Measurements from ENCODE around the gene UROD. TPM values are rescaled to one million over a fixed set of nuclear protein-coding genes. Genes with fewer than 3 reads are reported as not detected.

UROD gene
- total and polyA plus RNA-seq, 2 experiments from 2014 or later = 82.4 to 108 TPM

DNA sequence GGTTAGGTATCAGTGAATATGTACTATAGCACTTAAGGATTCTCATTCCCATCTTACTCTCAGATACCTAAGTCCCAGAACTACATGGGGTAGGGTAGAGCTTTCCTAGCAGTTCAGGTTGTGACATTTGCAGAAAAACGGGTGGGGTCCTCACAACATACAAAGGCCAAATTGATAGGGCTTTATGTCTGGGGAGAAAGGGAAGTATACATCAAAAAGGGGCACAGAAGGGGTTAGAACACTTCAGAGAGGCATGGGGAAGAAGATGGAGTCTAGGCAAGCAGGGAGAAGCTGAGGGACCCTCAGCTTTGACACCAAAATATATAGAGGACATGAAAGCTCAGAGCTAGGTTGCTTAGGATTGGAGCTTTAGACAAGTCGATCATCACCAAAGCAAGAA, 3.6 kb downstream of the UROD start:
- H3K9me3 Mint-ChIP-seq = no peaks in the 10 kb centered on the region
- H3K27me3 ChIP-seq (ENCODE audit: insufficient read depth) = no peaks in the 10 kb centered on the region
- TF ChIP-seq, protein P1, sequence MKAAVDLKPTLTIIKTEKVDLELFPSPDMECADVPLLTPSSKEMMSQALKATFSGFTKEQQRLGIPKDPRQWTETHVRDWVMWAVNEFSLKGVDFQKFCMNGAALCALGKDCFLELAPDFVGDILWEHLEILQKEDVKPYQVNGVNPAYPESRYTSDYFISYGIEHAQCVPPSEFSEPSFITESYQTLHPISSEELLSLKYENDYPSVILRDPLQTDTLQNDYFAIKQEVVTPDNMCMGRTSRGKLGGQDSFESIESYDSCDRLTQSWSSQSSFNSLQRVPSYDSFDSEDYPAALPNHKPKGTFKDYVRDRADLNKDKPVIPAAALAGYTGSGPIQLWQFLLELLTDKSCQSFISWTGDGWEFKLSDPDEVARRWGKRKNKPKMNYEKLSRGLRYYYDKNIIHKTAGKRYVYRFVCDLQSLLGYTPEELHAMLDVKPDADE (IDR thresholded peaks at IDR 0.05) = no peak
- TF ChIP-seq JUNB (IDR thresholded peaks at IDR 0.05; ENCODE audit: unreplicated experiment) (no peak), EZH2 (IDR thresholded peaks at IDR 0.05; ENCODE audit: low read depth, unreplicated experiment) (no peak), EZH2phosphoT487 (IDR thresholded peaks at IDR 0.05; ENCODE audit: unreplicated experiment) (no peak), NANOG (IDR thresholded peaks at IDR 0.05; ENCODE audit: borderline replicate concordance) (no peak), ZNF114 (CRISPR knock-in tag; IDR thresholded peaks at IDR 0.05) (no peak)
- no peaks in the 10 kb centered on the region for H3F3A ChIP-seq (replicated peaks; ENCODE audit: low read depth)
- H3K4me1 Mint-ChIP-seq = peaks cover 23% of the 10 kb centered on the region
- no peak for DNase-seq (ENCODE audit: low spot score)
- no peak overlapping the region for H3K4me3 ChIP-seq
- H4K20me1 ChIP-seq (replicated peaks; ENCODE audit: insufficient read depth) = no peaks in the 10 kb centered on the region
- H3K27me3 Mint-ChIP-seq (ENCODE audit: insufficient read depth, low read depth, poor library complexity) = peaks cover 13% of the 10 kb centered on the region
- H3K36me3 ChIP-seq (ENCODE audit: insufficient read depth) = no peaks in the 10 kb centered on the region
- peaks cover 12% of the 10 kb centered on the region; the same call in 1 of the 2 replicates for H3K79me2 ChIP-seq (replicated peaks; ENCODE audit: insufficient read depth)
- H3K4me2 ChIP-seq = no peak overlapping the region
- ATAC-seq = no peak
- H2AFZ ChIP-seq = no peak overlapping the region
- H3K4me3 Mint-ChIP-seq = no peak overlapping the region
- no peak overlapping the region for H3K27ac Mint-ChIP-seq
- H3K4me1 ChIP-seq (ENCODE audit: insufficient read depth) = peaks cover 12% of the 10 kb centered on the region
- H3K27ac ChIP-seq (ENCODE audit: low read depth) = no peak overlapping the region
- no peaks in the 10 kb centered on the region for H3K9me2 ChIP-seq (ENCODE audit: insufficient read depth)
- peaks cover 10% of the 10 kb centered on the region for H3K36me3 Mint-ChIP-seq (ENCODE audit: low read depth)

DNA sequence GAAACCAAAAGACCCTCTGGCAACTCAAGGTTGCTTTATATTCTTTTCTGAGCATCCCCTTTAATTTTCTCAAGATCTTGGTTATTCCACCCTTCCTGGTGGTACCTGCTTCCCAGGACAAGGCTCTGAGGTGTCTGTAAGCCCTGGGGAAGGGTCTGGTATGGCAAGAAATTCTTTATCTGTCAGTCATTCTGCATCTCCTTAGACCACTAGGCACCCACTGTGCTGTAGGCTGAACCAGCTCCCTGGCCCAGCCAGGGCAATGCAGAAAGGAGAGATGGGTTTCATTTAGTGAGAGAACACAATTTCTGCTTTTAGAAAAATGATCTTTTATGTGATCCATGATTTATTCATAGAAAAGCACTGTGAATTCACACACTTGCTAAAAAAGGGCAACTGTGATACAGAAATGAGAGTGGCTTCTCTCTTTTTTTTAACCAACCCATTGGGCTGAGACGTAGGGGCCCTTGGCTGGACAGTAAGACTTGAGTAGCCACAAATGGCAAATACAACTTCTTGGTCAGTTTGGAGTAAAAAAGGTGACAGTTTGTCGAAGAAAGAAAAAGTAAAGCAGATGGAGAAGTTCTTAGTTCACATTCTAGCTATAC, 4.1 kb downstream of the UROD start:
- ATAC-seq (no peak), DNase-seq (ENCODE audit: low spot score) (no peak)
- Histone ChIP-seq H3K4me3 (no peak overlapping the region), H3K27me3 (ENCODE audit: insufficient read depth) (no peaks in the 10 kb centered on the region), H3K4me1 (ENCODE audit: insufficient read depth) (peaks cover 12% of the 10 kb centered on the region), H3K79me2 (replicated peaks; ENCODE audit: insufficient read depth) (peaks cover 12% of the 10 kb centered on the region; the same call in 1 of the 2 replicates), H3K4me2 (no peak overlapping the region), H2AFZ (no peak overlapping the region), H3F3A (replicated peaks; ENCODE audit: low read depth) (no peaks in the 10 kb centered on the region), H4K20me1 (replicated peaks; ENCODE audit: insufficient read depth) (no peaks in the 10 kb centered on the region), H3K9me2 (ENCODE audit: insufficient read depth) (no peaks in the 10 kb centered on the region), H3K27ac (ENCODE audit: low read depth) (no peak overlapping the region), H3K36me3 (ENCODE audit: insufficient read depth) (no peaks in the 10 kb centered on the region)
- H3K36me3 Mint-ChIP-seq (ENCODE audit: low read depth) = peaks cover 10% of the 10 kb centered on the region
- H3K4me3 Mint-ChIP-seq = no peak overlapping the region
- H3K9me3 Mint-ChIP-seq = no peaks in the 10 kb centered on the region
- H3K27me3 Mint-ChIP-seq (ENCODE audit: insufficient read depth, low read depth, poor library complexity) = peaks cover 13% of the 10 kb centered on the region
- H3K27ac Mint-ChIP-seq = no peak overlapping the region
- H3K4me1 Mint-ChIP-seq = peaks cover 22% of the 10 kb centered on the region
- TF ChIP-seq ZNF114 (CRISPR knock-in tag; IDR thresholded peaks at IDR 0.05) (no peak), NANOG (IDR thresholded peaks at IDR 0.05; ENCODE audit: borderline replicate concordance) (no peak), EZH2 (IDR thresholded peaks at IDR 0.05; ENCODE audit: low read depth, unreplicated experiment) (no peak), EZH2phosphoT487 (IDR thresholded peaks at IDR 0.05; ENCODE audit: unreplicated experiment) (no peak)
- TF ChIP-seq, protein P2, sequence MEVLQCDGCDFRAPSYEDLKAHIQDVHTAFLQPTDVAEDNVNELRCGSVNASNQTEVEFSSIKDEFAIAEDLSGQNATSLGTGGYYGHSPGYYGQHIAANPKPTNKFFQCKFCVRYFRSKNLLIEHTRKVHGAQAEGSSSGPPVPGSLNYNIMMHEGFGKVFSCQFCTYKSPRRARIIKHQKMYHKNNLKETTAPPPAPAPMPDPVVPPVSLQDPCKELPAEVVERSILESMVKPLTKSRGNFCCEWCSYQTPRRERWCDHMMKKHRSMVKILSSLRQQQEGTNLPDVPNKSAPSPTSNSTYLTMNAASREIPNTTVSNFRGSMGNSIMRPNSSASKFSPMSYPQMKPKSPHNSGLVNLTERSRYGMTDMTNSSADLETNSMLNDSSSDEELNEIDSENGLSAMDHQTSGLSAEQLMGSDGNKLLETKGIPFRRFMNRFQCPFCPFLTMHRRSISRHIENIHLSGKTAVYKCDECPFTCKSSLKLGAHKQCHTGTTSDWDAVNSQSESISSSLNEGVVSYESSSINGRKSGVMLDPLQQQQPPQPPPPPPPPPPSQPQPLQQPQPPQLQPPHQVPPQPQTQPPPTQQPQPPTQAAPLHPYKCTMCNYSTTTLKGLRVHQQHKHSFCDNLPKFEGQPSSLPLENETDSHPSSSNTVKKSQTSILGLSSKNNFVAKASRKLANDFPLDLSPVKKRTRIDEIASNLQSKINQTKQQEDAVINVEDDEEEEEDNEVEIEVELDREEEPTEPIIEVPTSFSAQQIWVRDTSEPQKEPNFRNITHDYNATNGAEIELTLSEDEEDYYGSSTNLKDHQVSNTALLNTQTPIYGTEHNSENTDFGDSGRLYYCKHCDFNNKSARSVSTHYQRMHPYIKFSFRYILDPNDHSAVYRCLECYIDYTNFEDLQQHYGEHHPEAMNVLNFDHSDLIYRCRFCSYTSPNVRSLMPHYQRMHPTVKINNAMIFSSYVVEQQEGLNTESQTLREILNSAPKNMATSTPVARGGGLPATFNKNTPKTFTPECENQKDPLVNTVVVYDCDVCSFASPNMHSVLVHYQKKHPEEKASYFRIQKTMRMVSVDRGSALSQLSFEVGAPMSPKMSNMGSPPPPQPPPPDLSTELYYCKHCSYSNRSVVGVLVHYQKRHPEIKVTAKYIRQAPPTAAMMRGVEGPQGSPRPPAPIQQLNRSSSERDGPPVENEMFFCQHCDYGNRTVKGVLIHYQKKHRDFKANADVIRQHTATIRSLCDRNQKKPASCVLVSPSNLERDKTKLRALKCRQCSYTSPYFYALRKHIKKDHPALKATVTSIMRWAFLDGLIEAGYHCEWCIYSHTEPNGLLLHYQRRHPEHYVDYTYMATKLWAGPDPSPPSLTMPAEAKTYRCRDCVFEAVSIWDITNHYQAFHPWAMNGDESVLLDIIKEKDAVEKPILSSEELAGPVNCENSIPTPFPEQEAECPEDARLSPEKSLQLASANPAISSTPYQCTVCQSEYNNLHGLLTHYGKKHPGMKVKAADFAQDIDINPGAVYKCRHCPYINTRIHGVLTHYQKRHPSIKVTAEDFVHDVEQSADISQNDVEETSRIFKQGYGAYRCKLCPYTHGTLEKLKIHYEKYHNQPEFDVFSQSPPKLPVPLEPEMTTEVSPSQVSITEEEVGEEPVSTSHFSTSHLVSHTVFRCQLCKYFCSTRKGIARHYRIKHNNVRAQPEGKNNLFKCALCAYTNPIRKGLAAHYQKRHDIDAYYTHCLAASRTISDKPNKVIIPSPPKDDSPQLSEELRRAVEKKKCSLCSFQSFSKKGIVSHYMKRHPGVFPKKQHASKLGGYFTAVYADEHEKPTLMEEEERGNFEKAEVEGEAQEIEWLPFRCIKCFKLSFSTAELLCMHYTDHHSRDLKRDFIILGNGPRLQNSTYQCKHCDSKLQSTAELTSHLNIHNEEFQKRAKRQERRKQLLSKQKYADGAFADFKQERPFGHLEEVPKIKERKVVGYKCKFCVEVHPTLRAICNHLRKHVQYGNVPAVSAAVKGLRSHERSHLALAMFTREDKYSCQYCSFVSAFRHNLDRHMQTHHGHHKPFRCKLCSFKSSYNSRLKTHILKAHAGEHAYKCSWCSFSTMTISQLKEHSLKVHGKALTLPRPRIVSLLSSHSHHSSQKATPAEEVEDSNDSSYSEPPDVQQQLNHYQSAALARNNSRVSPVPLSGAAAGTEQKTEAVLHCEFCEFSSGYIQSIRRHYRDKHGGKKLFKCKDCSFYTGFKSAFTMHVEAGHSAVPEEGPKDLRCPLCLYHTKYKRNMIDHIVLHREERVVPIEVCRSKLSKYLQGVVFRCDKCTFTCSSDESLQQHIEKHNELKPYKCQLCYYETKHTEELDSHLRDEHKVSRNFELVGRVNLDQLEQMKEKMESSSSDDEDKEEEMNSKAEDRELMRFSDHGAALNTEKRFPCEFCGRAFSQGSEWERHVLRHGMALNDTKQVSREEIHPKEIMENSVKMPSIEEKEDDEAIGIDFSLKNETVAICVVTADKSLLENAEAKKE (CRISPR knock-in tag; IDR thresholded peaks at IDR 0.05) = no peak
- TF ChIP-seq, protein P1 (IDR thresholded peaks at IDR 0.05) = no peak
- TF ChIP-seq, protein P3, sequence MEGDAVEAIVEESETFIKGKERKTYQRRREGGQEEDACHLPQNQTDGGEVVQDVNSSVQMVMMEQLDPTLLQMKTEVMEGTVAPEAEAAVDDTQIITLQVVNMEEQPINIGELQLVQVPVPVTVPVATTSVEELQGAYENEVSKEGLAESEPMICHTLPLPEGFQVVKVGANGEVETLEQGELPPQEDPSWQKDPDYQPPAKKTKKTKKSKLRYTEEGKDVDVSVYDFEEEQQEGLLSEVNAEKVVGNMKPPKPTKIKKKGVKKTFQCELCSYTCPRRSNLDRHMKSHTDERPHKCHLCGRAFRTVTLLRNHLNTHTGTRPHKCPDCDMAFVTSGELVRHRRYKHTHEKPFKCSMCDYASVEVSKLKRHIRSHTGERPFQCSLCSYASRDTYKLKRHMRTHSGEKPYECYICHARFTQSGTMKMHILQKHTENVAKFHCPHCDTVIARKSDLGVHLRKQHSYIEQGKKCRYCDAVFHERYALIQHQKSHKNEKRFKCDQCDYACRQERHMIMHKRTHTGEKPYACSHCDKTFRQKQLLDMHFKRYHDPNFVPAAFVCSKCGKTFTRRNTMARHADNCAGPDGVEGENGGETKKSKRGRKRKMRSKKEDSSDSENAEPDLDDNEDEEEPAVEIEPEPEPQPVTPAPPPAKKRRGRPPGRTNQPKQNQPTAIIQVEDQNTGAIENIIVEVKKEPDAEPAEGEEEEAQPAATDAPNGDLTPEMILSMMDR (conservative IDR thresholded peaks at IDR 0.05; ENCODE audit: low read depth in 2 of 2) = no peak

Data from GM23338 (cell line).